Measurements from ENCODE around the gene UPP1.
"Not testable (repeated sequence)": the region's sequence is repeated elsewhere in the genome, so short reads cannot be mapped to it uniquely, and the experiment has no call there.

Gene UPP1

GRCh38 chr7:48089046-48090003, at the start of gene UPP1:
TSS of gene UPP1 (plus strand) at chr7:48089265. CDS start at chr7:48094784, 5,519 bp downstream.
- DNase-seq: peak; percentile 49

- no peak for DNase-seq
Measured at GRCh38 chr7:48040944-48041652, 48.0 kb upstream of the UPP1 start.

- DNase-seq: no peak
Measured at GRCh38 chr7:48041653-48041970, 47.5 kb upstream of the UPP1 start.

- DNase-seq: no peak
Measured at GRCh38 chr7:48042216-48042615, 46.8 kb upstream of the UPP1 start.

GRCh38 chr7:48042636-48043035, 46.4 kb upstream of the UPP1 start:
- no peak for DNase-seq

- DNase-seq: no peak
Measured at GRCh38 chr7:48045195-48045765, 43.8 kb upstream of the UPP1 start.

GRCh38 chr7:48046458-48046857, 42.6 kb upstream of the UPP1 start:
- DNase-seq: no peak

- DNase-seq: no peak
Measured at GRCh38 chr7:48048113-48048512, 41.0 kb upstream of the UPP1 start.

- DNase-seq: no peak
Measured at GRCh38 chr7:48049850-48050249, 39.2 kb upstream of the UPP1 start.

GRCh38 chr7:48052748-48053147, 36.3 kb upstream of the UPP1 start:
- peak; percentile 20 for DNase-seq

- DNase-seq: no peak
Measured at GRCh38 chr7:48053736-48054135, 35.3 kb upstream of the UPP1 start.

- DNase-seq: no peak
Measured at GRCh38 chr7:48058990-48059389, 30.1 kb upstream of the UPP1 start.

- no peak for DNase-seq
Measured at GRCh38 chr7:48059706-48060105, 29.4 kb upstream of the UPP1 start.

- no peak for DNase-seq
Measured at GRCh38 chr7:48063985-48064384, 25.1 kb upstream of the UPP1 start.

- DNase-seq: no peak
Measured at GRCh38 chr7:48067475-48067874, 21.6 kb upstream of the UPP1 start.

- no peak for DNase-seq
Measured at GRCh38 chr7:48074204-48074654, 14.8 kb upstream of the UPP1 start.

- DNase-seq: no peak
Measured at GRCh38 chr7:48077423-48077822, 11.6 kb upstream of the UPP1 start.

GRCh38 chr7:48078470-48078869, 10.6 kb upstream of the UPP1 start:
- DNase-seq: no peak

GRCh38 chr7:48082378-48082777, 6.7 kb upstream of the UPP1 start:
- not testable (repeated sequence) for DNase-seq

GRCh38 chr7:48083114-48083830, 5.8 kb upstream of the UPP1 start:
- DNase-seq: peak; percentile 43

- peak; percentile 93 for DNase-seq
Measured at GRCh38 chr7:48084727-48085432, 4.2 kb upstream of the UPP1 start.

GRCh38 chr7:48085433-48085791, 3.7 kb upstream of the UPP1 start:
- DNase-seq: no peak

- no peak for DNase-seq
Measured at GRCh38 chr7:48085942-48086341, 3.1 kb upstream of the UPP1 start.
